Glutamatergic neuron (in vitro differentiated cells): ENCODE measurements around the gene RAD23B. TPM values are rescaled to one million over a fixed set of nuclear protein-coding genes. Genes with fewer than 3 reads are reported as not detected.
A peak's percentile ranks its signal among the peaks of the same experiment; 100 is the strongest.

Experiments
- DNase-seq: peaks from one replicate; pipeline ENCODE4 v3.0.0; 2022
- H3K27ac Mint-ChIP-seq: one replicate; pipeline ENCODE4 v1.8.0; 2020; ENCODE audit warnings: mild to moderate bottlenecking, mixed read lengths, inconsistent platforms; ENCODE audit not compliant: unreplicated experiment
- H3K27me3 Mint-ChIP-seq: one replicate; pipeline ENCODE4 v1.8.0; 2020; ENCODE audit warnings: mild to moderate bottlenecking, moderate library complexity, mixed read lengths, inconsistent platforms; ENCODE audit not compliant: unreplicated experiment
- H3K36me3 Mint-ChIP-seq: one replicate; pipeline ENCODE4 v1.8.0; 2020; ENCODE audit warnings: mild to moderate bottlenecking, mixed read lengths, inconsistent platforms; ENCODE audit not compliant: unreplicated experiment
- H3K4me1 Mint-ChIP-seq: one replicate; pipeline ENCODE4 v1.8.0; 2020; ENCODE audit warnings: mild to moderate bottlenecking, low read depth, mixed read lengths, inconsistent platforms; ENCODE audit not compliant: unreplicated experiment
- H3K4me3 Mint-ChIP-seq: one replicate; pipeline ENCODE4 v1.8.0; 2020; ENCODE audit warnings: mild to moderate bottlenecking, mixed read lengths, inconsistent platforms; ENCODE audit not compliant: unreplicated experiment
- H3K9me3 Mint-ChIP-seq: one replicate; pipeline ENCODE4 v1.8.0; 2020; ENCODE audit warnings: mild to moderate bottlenecking, moderate library complexity, mixed read lengths, inconsistent platforms; ENCODE audit not compliant: unreplicated experiment
- total RNA-seq: library from RNA; stranded (reverse); fragmentation: NEBNext Ultra II Directional; extraction: Animal tissue kit (Norgen Biotek cat#: 25700); gene quantifications from one replicate; pipeline ENCODE4 v1.2.1, GENCODE V29; 2021; ENCODE audit not compliant: unreplicated experiment
- TF ChIP-seq, protein P1 (sequence below): fragments of 200-600 bp; sonication (generic); IDR thresholded peaks from one replicate; pipeline ENCODE4 v1.5.0; 2021; ENCODE audit not compliant: partially characterized antibody, unreplicated experiment

The RAD23B gene
- total RNA-seq, 1 donor from 2014 or later = 145 TPM

DNA sequence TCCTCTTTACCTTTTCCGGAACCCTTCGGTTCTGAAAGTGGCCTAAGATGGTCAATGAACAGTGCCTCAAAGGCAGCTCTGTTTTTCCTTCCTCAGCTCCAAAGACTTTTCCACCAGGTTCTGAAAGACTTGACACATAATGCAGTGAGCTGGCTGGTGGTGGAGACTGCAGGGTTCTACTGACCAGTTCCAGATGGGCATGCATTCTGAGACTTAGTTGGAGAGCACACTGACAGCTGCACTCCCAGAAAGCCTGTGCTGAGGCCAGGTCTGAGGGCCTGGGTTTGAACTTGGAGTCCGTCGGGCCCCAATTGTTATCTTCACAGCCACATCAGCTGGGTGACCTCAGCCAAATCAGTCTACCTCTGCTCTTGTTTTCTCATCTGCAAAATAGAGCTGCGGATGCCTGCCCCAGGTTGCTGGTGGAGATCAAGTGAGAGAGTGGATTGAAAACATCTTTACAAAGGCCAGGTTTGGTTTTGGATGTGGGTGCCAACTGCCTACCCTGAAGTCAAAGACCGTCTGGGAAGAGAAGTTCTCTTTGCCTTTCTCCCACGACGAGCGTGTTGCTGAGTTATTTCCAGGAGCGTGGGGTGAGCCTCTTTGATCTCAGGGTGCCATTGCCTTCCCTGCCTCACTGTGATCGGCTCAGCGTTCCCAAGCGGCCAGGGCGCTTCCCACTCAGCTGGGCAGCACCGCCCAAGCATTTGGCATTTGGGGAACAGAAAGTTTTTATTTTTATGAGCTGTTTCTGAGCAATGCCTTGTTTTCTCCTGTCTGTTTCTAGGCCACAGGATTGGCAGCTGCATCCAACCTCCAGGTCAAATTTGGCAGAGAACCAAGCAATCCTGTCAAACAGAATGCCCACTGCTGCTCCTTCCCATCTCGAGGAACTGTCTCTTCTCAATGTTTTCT is 54.9 kb downstream of the RAD23B start:
- H3K4me3 Mint-ChIP-seq = no peak overlapping the region
- H3K4me1 Mint-ChIP-seq = peaks cover 2% of the 10 kb centered on the region
- no peak for DNase-seq
- TF ChIP-seq, protein P1, sequence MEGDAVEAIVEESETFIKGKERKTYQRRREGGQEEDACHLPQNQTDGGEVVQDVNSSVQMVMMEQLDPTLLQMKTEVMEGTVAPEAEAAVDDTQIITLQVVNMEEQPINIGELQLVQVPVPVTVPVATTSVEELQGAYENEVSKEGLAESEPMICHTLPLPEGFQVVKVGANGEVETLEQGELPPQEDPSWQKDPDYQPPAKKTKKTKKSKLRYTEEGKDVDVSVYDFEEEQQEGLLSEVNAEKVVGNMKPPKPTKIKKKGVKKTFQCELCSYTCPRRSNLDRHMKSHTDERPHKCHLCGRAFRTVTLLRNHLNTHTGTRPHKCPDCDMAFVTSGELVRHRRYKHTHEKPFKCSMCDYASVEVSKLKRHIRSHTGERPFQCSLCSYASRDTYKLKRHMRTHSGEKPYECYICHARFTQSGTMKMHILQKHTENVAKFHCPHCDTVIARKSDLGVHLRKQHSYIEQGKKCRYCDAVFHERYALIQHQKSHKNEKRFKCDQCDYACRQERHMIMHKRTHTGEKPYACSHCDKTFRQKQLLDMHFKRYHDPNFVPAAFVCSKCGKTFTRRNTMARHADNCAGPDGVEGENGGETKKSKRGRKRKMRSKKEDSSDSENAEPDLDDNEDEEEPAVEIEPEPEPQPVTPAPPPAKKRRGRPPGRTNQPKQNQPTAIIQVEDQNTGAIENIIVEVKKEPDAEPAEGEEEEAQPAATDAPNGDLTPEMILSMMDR = no peak
- H3K9me3 Mint-ChIP-seq = peaks cover 7% of the 10 kb centered on the region
- no peak overlapping the region for H3K27ac Mint-ChIP-seq
- H3K27me3 Mint-ChIP-seq = peaks cover 3% of the 10 kb centered on the region
- H3K36me3 Mint-ChIP-seq = peaks cover 4% of the 10 kb centered on the region

DNA sequence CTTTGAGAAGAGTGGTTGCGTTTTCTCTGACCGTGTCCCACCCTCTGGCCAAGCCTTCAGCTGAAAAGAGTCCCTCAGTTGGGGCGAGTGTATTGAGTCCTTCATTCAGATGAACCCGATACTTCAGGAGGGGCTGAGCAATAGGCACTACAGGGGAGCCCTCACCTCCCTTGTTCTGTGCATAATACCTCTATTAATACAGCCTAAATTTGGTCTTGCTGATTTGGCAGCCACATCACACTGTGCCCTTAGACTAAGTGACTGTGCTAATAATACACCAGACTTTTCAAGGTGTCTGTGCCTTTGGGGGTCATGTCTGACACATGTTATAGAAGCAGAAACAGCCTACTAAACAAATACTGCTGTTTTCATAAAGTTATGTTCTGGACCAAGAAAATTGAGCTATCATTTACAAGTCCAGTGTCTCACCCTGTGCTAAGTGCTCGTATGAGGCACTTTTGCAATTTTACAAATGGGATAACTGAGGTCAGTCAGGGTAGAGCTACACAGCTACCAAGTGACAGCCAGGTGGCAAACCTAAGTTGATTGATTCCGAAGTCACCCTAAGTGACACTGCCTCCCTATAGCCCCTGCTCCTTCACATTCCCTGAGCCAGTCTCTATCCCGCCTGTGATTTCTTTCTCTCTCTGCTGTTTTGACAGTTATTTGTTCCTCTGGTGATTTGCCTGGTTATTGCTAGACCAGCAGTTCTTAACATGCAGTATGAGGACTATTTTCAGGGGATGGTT is 56.0 kb downstream of the RAD23B start:
- Mint-ChIP-seq H3K9me3 (peaks cover 2% of the 10 kb centered on the region), H3K4me3 (no peak overlapping the region), H3K27me3 (no peaks in the 10 kb centered on the region), H3K36me3 (no peaks in the 10 kb centered on the region), H3K27ac (no peak overlapping the region), H3K4me1 (peaks cover 2% of the 10 kb centered on the region)
- no peak for DNase-seq
- TF ChIP-seq, protein P1 = no peak

DNA sequence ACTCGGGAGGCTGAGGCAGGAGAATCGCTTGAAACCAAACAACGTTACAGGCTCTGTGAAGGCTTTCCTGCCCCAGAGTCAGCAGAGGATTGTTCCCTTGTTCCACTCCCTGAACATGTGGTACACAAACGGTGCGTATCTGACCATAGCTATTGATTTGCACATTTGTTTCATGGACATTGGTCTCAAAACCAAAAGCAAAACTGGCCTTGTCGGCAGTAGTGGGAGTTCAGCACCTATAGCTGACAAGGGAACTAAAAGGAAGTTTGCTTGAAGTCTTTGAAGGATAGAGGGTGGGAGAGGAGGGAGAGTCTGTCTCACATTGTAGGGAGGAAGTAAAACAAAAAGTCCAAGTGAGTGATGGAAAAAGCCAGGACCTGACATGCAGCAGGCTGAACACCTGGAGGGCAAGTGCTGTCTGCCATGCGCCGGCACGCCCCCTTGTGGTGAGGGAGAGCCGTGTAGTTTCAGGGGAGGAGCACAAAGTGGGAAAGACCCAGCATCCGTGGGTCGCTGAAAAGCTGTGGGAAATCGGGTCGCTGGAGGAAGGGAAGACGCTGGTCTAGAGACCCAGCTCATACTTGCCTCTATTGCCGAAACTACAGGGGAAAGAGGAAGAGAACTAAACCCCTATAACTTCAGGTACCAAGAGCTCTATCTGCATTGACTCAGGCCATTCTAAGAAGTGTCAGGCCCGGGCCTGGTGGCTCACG is 58.0 kb downstream of the RAD23B start:
- TF ChIP-seq, protein P1 = peak; percentile 91
- peak; percentile 91 for DNase-seq
- no peaks in the 10 kb centered on the region for H3K36me3 Mint-ChIP-seq
- H3K4me3 Mint-ChIP-seq = no peak overlapping the region
- peak overlapping the region; percentile 62 for H3K27ac Mint-ChIP-seq
- H3K9me3 Mint-ChIP-seq = peaks cover 6% of the 10 kb centered on the region
- no peaks in the 10 kb centered on the region for H3K27me3 Mint-ChIP-seq
- H3K4me1 Mint-ChIP-seq = peaks cover 2% of the 10 kb centered on the region

DNA sequence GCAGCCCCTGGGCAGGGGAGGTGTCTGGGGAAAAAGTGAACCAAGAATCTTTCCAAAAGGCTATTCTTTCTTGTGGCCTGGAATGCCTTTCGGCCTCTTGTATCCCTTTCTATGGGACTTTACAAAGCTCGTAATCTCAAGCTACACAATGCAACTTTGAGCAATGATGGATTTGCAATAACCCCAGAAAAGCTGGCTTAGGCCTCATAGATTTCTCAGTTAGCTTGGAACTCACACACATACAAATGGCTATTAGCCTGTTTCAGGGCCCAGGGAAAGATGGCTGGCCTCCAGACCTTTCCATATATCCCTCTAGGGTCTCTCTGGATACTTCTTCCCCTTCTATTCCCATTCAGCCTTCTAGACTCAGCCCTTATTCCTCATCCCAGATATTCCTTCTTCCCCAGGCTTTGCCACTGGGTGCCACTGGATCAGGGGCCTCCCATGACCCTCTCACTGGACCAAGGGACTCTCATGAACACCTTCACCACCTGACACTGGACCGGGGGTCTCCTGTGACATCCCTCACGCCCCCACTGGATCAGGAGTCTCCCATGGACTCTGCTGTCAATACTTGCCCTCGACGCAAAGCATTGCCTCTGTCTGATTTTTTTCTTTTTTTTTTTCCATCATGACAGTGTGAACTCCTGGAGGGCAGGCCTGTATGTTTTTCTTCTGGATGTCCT is 59.5 kb downstream of the RAD23B start:
- TF ChIP-seq, protein P1 = no peak
- Mint-ChIP-seq H3K9me3 (peaks cover 6% of the 10 kb centered on the region), H3K4me3 (no peak overlapping the region), H3K27ac (no peak overlapping the region), H3K4me1 (peaks cover 2% of the 10 kb centered on the region), H3K27me3 (peaks cover 2% of the 10 kb centered on the region), H3K36me3 (no peaks in the 10 kb centered on the region)
- no peak for DNase-seq
